Heart left ventricle (tissue), 13 donors: Measurements from ENCODE around the gene C11orf58.

ENCODE experiments used
- CTCF ChIP-seq, 12 donors: fragments of 200-600 bp; sonication (generic) in 4 of 12; IDR thresholded peaks; one replicate each; pipeline versions ENCODE4 v1.5.0 to v1.8.0; 2018 to 2022; ENCODE audit warnings: antibody characterized with exemption in 12 of 12, mild to moderate bottlenecking in 5 of 12
- POLR2A ChIP-seq, 2 donors: fragments of 450-650 bp; IDR thresholded peaks; one replicate each; pipeline ENCODE4 v1.6.1; 2017; ENCODE audit warnings: antibody characterized with exemption in 2 of 2, mild to moderate bottlenecking in 2 of 2, moderate library complexity in 2 of 2
- donor health status: ischemic (EF 13 %, LVEDD 7.1; RV severe dilation, severe dysfunction).
- donor health status: DM: no; HTN: yes; CAD: no.
- donor health status: DM: no; HTN: no; CAD: no.
- donor health status: ischemic (EF 25% LVEDD 6.9; RV normal size, moderate dysfunction).
- donor health status: ischemic (EF 25% LVEDD 5.7; RV mildly dilated, moderate dysfunction).
- donor health status: ischemic (EF 35%, LVEDD 5.7; RV mildly dilated, moderate dysfunction).
- donor health status: nonischemic (EF 11% LVEDD 7.7; RV severe dilation, severe dysfunction).
- donor health status: DM: yes; HTN: yes; CAD: no.
- donor health status: PGD.
- donor health status: ischemic (EF 29% LVEDD 5.4; RV normal size, mild dysfunction).
- donor health status: nonischemic (EF 23%, LVEDD 6.1; RV moderate dilation, normal function).

GRCh38 chr11:16786131-16786530 lies 47.7 kb downstream of the C11orf58 start:
- no peak for TF ChIP-seq CTCF (IDR thresholded peaks at IDR 0.05)
- TF ChIP-seq POLR2A (IDR thresholded peaks at IDR 0.05) = no peak
